Suppressor macrophage treated with lipopolysaccharide for 4 hours (primary cell): Measurements from ENCODE around the gene LST1.

Source experiments
- DNase-seq: peaks from one replicate; pipeline ENCODE4 v3.0.0-alpha.2; 2020

LST1 gene

GRCh38 chr6:31621320-31621939 lies 35.4 kb downstream of the LST1 start:
- no peak for DNase-seq

- no peak for DNase-seq
Observed at GRCh38 chr6:31621991-31622390, 35.9 kb downstream of the LST1 start.

- DNase-seq: peak; percentile 41
Observed at GRCh38 chr6:31622684-31623091, 36.6 kb downstream of the LST1 start.

- DNase-seq: no peak
Observed at GRCh38 chr6:31624070-31624469, 38.0 kb downstream of the LST1 start.

GRCh38 chr6:31626952-31627351 lies 40.9 kb downstream of the LST1 start:
- no peak for DNase-seq

- DNase-seq: no peak
Observed at GRCh38 chr6:31627690-31628287, 41.7 kb downstream of the LST1 start.

- no peak for DNase-seq
Observed at GRCh38 chr6:31629014-31629413, 42.9 kb downstream of the LST1 start.

GRCh38 chr6:31630177-31630934 lies 44.3 kb downstream of the LST1 start:
- no peak for DNase-seq

- no peak for DNase-seq
Observed at GRCh38 chr6:31631209-31631608, 45.1 kb downstream of the LST1 start.

- no peak for DNase-seq
Observed at GRCh38 chr6:31631681-31632278, 45.7 kb downstream of the LST1 start.

GRCh38 chr6:31632279-31632946 lies 46.3 kb downstream of the LST1 start:
- DNase-seq: no peak

- no peak for DNase-seq
Observed at GRCh38 chr6:31633447-31633846, 47.4 kb downstream of the LST1 start.

- no peak for DNase-seq
Observed at GRCh38 chr6:31634131-31634530, 48.1 kb downstream of the LST1 start.

- DNase-seq: no peak
Observed at GRCh38 chr6:31634969-31635575, 49.0 kb downstream of the LST1 start.

GRCh38 chr6:31636698-31637596 lies 50.9 kb downstream of the LST1 start:
- DNase-seq: no peak
